MM.1S (cell line): ENCODE results near the gene NOS1.

Experiments used
- DNase-seq: peaks from one replicate; pipeline ENCODE4 v3.0.0-alpha.2; 2015
- H2AFZ ChIP-seq: fragments of 300-600 bp; sonication (generic); 2 replicates; pipeline ENCODE4 v1.6.0; 2016; ENCODE audit warnings: antibody characterized with exemption, low read length
- H3F3A ChIP-seq: fragments of 300-600 bp; sonication (generic); 2 replicates; pipeline ENCODE4 v1.6.1; 2016; ENCODE audit warnings: mild to moderate bottlenecking, antibody characterized with exemption, low read length, moderate library complexity, mixed read lengths; ENCODE audit not compliant: insufficient read depth
- H3K27ac ChIP-seq: fragments of 300-600 bp; sonication (generic); 2 replicates; pipeline ENCODE4 v1.5.1; 2016; ENCODE audit warnings: mild to moderate bottlenecking, low read length
- H3K27me3 ChIP-seq: fragments of 300-600 bp; sonication (generic); replicated peaks from 2 replicates; pipeline ENCODE4 v1.6.0; 2016; ENCODE audit warnings: low read length; ENCODE audit not compliant: insufficient read depth
- H3K36me3 ChIP-seq: fragments of 300-600 bp; sonication (generic); replicated peaks from 2 replicates; pipeline ENCODE4 v1.6.1; 2016; ENCODE audit warnings: mild to moderate bottlenecking, low read length, mixed read lengths; ENCODE audit not compliant: insufficient read depth
- H3K4me1 ChIP-seq: fragments of 300-600 bp; sonication (generic); 2 replicates; pipeline ENCODE4 v1.6.1; 2016; ENCODE audit warnings: low read length, mixed read lengths
- H3K4me2 ChIP-seq: fragments of 300-600 bp; sonication (generic); 2 replicates; pipeline ENCODE4 v1.6.0; 2016; ENCODE audit warnings: low read depth, low read length
- H3K4me3 ChIP-seq: fragments of 300-600 bp; sonication (generic); 2 replicates; pipeline ENCODE4 v1.5.1; 2016; ENCODE audit warnings: low read length, mixed read lengths
- H3K79me2 ChIP-seq: fragments of 300-600 bp; sonication (generic); 2 replicates; pipeline ENCODE4 v1.6.1; 2016; ENCODE audit warnings: mixed run types, low read length, mixed read lengths
- H3K9ac ChIP-seq: fragments of 300-600 bp; sonication (generic); 2 replicates; pipeline ENCODE4 v1.6.1; 2016; ENCODE audit warnings: low read length, mixed read lengths
- H3K9me2 ChIP-seq: fragments of 300-600 bp; sonication (generic); replicated peaks from 2 replicates; pipeline ENCODE4 v1.6.1; 2016; ENCODE audit warnings: mild to moderate bottlenecking, low read length, mixed read lengths; ENCODE audit not compliant: insufficient read depth
- H3K9me3 ChIP-seq: fragments of 300-600 bp; sonication (generic); replicated peaks from 2 replicates; pipeline ENCODE4 v1.6.1; 2016; ENCODE audit warnings: mild to moderate bottlenecking, low read length, mixed read lengths; ENCODE audit not compliant: insufficient read depth
- H4K20me1 ChIP-seq: fragments of 300-600 bp; sonication (generic); 2 replicates; pipeline ENCODE4 v1.6.1; 2016; ENCODE audit warnings: mild to moderate bottlenecking, low read length, moderate library complexity, mixed read lengths; ENCODE audit not compliant: insufficient read depth
- EZH2 ChIP-seq: fragments of 300-600 bp; sonication (generic); optimal IDR thresholded peaks from 2 replicates; pipeline ENCODE3; 2017; ENCODE audit warnings: low read depth, mild to moderate bottlenecking, antibody characterized with exemption, low read length, mixed read lengths
- EZH2phosphoT487 ChIP-seq: fragments of 300-600 bp; sonication (generic); IDR thresholded peaks from 2 replicates; pipeline ENCODE4 v1.6.1; 2018; ENCODE audit warnings: antibody characterized with exemption, low read length
- TF ChIP-seq, protein P1 (sequence below): fragments of 300-600 bp; sonication (generic); IDR thresholded peaks from 2 replicates; pipeline ENCODE4 v1.5.1; 2016; ENCODE audit warnings: antibody characterized with exemption, low read length, mixed read lengths

The NOS1 gene

GRCh38 chr12:117166107-117166506, 195.3 kb downstream of the NOS1 start:
- Histone ChIP-seq H3K4me3 (no peak overlapping the region), H3K36me3 (no peaks in the 10 kb centered on the region), H3K9me2 (no peaks in the 10 kb centered on the region), H3K79me2 (peaks cover 22% of the 10 kb centered on the region), H3K4me2 (peak overlapping the region; percentile 15; the same call in 1 of the 2 replicates), H3K4me1 (peaks cover 35% of the 10 kb centered on the region), H2AFZ (no peak overlapping the region), H3K9me3 (no peaks in the 10 kb centered on the region), H3F3A (peaks cover 24% of the 10 kb centered on the region), H3K9ac (peak overlapping the region; percentile 42; the same call in 1 of the 2 replicates), H3K27ac (peak overlapping the region; percentile 85), H4K20me1 (no peaks in the 10 kb centered on the region), H3K27me3 (no peaks in the 10 kb centered on the region)
- peak; percentile 85 for DNase-seq
- TF ChIP-seq, protein P1, sequence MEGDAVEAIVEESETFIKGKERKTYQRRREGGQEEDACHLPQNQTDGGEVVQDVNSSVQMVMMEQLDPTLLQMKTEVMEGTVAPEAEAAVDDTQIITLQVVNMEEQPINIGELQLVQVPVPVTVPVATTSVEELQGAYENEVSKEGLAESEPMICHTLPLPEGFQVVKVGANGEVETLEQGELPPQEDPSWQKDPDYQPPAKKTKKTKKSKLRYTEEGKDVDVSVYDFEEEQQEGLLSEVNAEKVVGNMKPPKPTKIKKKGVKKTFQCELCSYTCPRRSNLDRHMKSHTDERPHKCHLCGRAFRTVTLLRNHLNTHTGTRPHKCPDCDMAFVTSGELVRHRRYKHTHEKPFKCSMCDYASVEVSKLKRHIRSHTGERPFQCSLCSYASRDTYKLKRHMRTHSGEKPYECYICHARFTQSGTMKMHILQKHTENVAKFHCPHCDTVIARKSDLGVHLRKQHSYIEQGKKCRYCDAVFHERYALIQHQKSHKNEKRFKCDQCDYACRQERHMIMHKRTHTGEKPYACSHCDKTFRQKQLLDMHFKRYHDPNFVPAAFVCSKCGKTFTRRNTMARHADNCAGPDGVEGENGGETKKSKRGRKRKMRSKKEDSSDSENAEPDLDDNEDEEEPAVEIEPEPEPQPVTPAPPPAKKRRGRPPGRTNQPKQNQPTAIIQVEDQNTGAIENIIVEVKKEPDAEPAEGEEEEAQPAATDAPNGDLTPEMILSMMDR = no peak
- TF ChIP-seq EZH2 = no peak
- TF ChIP-seq EZH2phosphoT487 = no peak

- TF ChIP-seq EZH2 (no peak), EZH2phosphoT487 (no peak)
- TF ChIP-seq, protein P1 = no peak
- H2AFZ ChIP-seq = no peak overlapping the region
- H3K27ac ChIP-seq = peak overlapping the region; percentile 85; the same call in 1 of the 2 replicates
- no peak overlapping the region for H3K9ac ChIP-seq
- no peak overlapping the region for H3K4me2 ChIP-seq
- no peaks in the 10 kb centered on the region for H3K9me2 ChIP-seq
- H3F3A ChIP-seq = peaks cover 26% of the 10 kb centered on the region
- peaks cover 39% of the 10 kb centered on the region for H3K4me1 ChIP-seq
- no peaks in the 10 kb centered on the region for H3K9me3 ChIP-seq
- no peak for DNase-seq
- no peaks in the 10 kb centered on the region for H4K20me1 ChIP-seq
- peaks cover 24% of the 10 kb centered on the region for H3K79me2 ChIP-seq
- H3K4me3 ChIP-seq = no peak overlapping the region
- no peaks in the 10 kb centered on the region for H3K27me3 ChIP-seq
- H3K36me3 ChIP-seq = no peaks in the 10 kb centered on the region
Observed at GRCh38 chr12:117165342-117165741, 196.1 kb downstream of the NOS1 start.

GRCh38 chr12:117162633-117163032, 198.8 kb downstream of the NOS1 start:
- H4K20me1 ChIP-seq = no peaks in the 10 kb centered on the region
- H3F3A ChIP-seq = peaks cover 26% of the 10 kb centered on the region
- H3K79me2 ChIP-seq = peaks cover 18% of the 10 kb centered on the region
- peaks cover 39% of the 10 kb centered on the region for H3K4me1 ChIP-seq
- H2AFZ ChIP-seq = no peak overlapping the region
- H3K27me3 ChIP-seq = no peaks in the 10 kb centered on the region
- H3K9me2 ChIP-seq = no peaks in the 10 kb centered on the region
- no peak for TF ChIP-seq EZH2phosphoT487
- no peak for TF ChIP-seq EZH2
- TF ChIP-seq, protein P1 = no peak
- H3K36me3 ChIP-seq = no peaks in the 10 kb centered on the region
- H3K9me3 ChIP-seq = no peaks in the 10 kb centered on the region
- no peak overlapping the region for H3K4me3 ChIP-seq
- H3K27ac ChIP-seq = peak overlapping the region; percentile 97; the same call in 1 of the 2 replicates
- no peak overlapping the region for H3K9ac ChIP-seq
- DNase-seq = no peak
- peak overlapping the region; percentile 66; the same call in 1 of the 2 replicates for H3K4me2 ChIP-seq
